Adrenal gland (tissue), 12 donors: ENCODE data around the gene LCE5A. TPM values are rescaled to one million over a fixed set of nuclear protein-coding genes. Genes with fewer than 3 reads are reported as not detected.

Experiments used
- DNase-seq, 7 donors: peaks; one replicate each; pipeline ENCODE4 v3.0.0-alpha.2; 2019 to 2020
- H3K27ac ChIP-seq, 5 donors: fragments of 200-600 bp; sonication (generic) in 4 of 5; 1 replicate in 3 of 5; 2 replicates in 2 of 5; pipeline versions ENCODE4 v1.5.1 to v1.8.0; 2016 to 2020; ENCODE audit warnings: mild to moderate bottlenecking in 1 of 5
- H3K27me3 ChIP-seq: fragments of 200-600 bp; 2 replicates; pipeline ENCODE4 v1.8.0; 2021
- H3K36me3 ChIP-seq, 2 donors: fragments of 200-600 bp; replicated peaks in 1 of 2; 1 replicate in 1 of 2; 2 replicates in 1 of 2; pipeline versions ENCODE4 v1.5.1 to v1.8.0; 2018 to 2022
- H3K4me1 ChIP-seq, 2 donors: fragments of 200-600 bp; replicated peaks in 1 of 2; 1 replicate in 1 of 2; 2 replicates in 1 of 2; pipeline versions ENCODE4 v1.5.1 to v1.8.0; 2018 to 2021
- H3K4me3 ChIP-seq, 4 donors: fragments of 200-600 bp; sonication (generic) in 3 of 4; one replicate each; pipeline ENCODE4 v1.5.1; 2016 to 2018
- H3K9me3 ChIP-seq, 3 donors: fragments of 200-600 bp; sonication (generic) in 1 of 3; replicated peaks in 1 of 3; 1 replicate in 2 of 3; 2 replicates in 1 of 3; pipeline versions ENCODE4 v1.5.1 to v1.8.0; 2016 to 2021
- POLR2A ChIP-seq, 2 donors: fragments of 450-650 bp; IDR thresholded peaks; one replicate each; pipeline ENCODE4 v1.6.1; 2017; ENCODE audit warnings: antibody characterized with exemption in 2 of 2, mild to moderate bottlenecking in 2 of 2, moderate library complexity in 1 of 2
- WGBS, 4 donors: extraction: QIAGEN DNeasy Blood & Tissue Kit in 2 of 4; methylation state at CpG; one replicate each; pipeline versions ENCODE4 v1.1.5 to v1.1.7; 2013 to 2017; 5-methylcytosine and 5-hydroxymethylcytosine counted together
- intact Hi-C, 2 donors: fragments of 100-400 bp; cut with DNase I; formaldehyde crosslinking; loops; one replicate each; pipeline versions ENCODE4 v1.14.1 to v1.15.0; 2022 to 2023
- polyA plus RNA-seq, 3 donors: library from polyadenylated mRNA; stranded (reverse); fragments of 200-250 nt in 2 of 3; fragments of 350-450 nt in 1 of 3; fragmentation: Illumina TruSeq in 1 of 3; extraction: RNeasy Lipid Tissue Mini Kit (QIAGEN cat#74804) in 1 of 3; gene quantifications; one replicate each; pipeline ENCODE4 v1.2.3, GENCODE V29; 2013 to 2014
- total RNA-seq, 9 donors: library from RNA; depleted of rRNA in 4 of 9; stranded (reverse); fragments of >200 nt in 4 of 9; fragments of 120-200 nt in 1 of 9; fragmentation: NEBNext Ultra II Directional in 1 of 9; extraction: Animal tissue kit (Norgen Biotek cat#: 25700) in 1 of 9; gene quantifications; one replicate each; pipeline versions ENCODE4 v1.1.0 to v1.2.4, GENCODE V29; 2013 to 2023
- TF ChIP-seq, protein P1 (sequence below), 6 experiments: fragments of 450-650 bp in 4 of 6; fragments of 200-600 bp in 2 of 6; sonication (generic) in 1 of 6; IDR thresholded peaks; 1 replicate in 5 of 6; 2 replicates in 1 of 6; pipeline versions ENCODE4 v1.5.1 to v1.8.0; 2016 to 2021; ENCODE audit warnings: antibody characterized with exemption in 6 of 6, mild to moderate bottlenecking in 2 of 6, moderate library complexity in 1 of 6
- donor health status: healthy with polysubstance abuse.
- donor health status: Bipolar disorder and iron deficiency.
- donor health status: DM: yes; HTN: yes; CAD: no.
- donor health status: DM: no; HTN: no; CAD: no.
- donor health status: DM: no; HTN: no; CAD: no.
- donor health status: DM: yes; HTN: yes; CAD: no.

LCE5A gene
- total and polyA plus RNA-seq, 12 donors, result not detected

DNA sequence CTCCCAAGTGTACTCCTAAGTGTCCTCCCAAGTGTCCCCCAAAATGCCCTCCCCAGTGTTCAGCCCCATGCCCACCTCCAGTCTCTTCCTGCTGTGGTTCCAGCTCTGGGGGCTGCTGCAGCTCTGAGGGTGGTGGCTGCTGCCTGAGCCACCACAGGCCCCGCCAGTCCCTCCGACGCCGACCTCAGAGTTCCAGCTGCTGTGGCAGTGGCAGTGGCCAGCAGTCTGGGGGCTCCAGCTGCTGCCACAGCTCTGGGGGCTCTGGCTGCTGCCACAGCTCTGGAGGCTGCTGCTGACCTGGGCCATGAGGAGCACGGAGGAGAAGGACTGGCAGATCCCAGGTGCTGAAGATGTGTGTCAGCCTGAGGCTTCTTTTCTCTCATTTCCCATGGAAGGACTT is 993 bp downstream of the LCE5A start:
- 71 to 93% (median 88%) methylated on average over 2 to 5 of the region's 5 CpGs for WGBS, 4 donors
- intact Hi-C loops, result no loop called here
- Histone ChIP-seq H3K9me3 (no peaks in the 10 kb centered on the region), H3K4me1 (no peaks in the 10 kb centered on the region), H3K27ac (no peak overlapping the region), H3K4me3 (no peak overlapping the region), H3K27me3 (peaks cover 23% of the 10 kb centered on the region), H3K36me3 (no peaks in the 10 kb centered on the region)
- TF ChIP-seq, protein P1, sequence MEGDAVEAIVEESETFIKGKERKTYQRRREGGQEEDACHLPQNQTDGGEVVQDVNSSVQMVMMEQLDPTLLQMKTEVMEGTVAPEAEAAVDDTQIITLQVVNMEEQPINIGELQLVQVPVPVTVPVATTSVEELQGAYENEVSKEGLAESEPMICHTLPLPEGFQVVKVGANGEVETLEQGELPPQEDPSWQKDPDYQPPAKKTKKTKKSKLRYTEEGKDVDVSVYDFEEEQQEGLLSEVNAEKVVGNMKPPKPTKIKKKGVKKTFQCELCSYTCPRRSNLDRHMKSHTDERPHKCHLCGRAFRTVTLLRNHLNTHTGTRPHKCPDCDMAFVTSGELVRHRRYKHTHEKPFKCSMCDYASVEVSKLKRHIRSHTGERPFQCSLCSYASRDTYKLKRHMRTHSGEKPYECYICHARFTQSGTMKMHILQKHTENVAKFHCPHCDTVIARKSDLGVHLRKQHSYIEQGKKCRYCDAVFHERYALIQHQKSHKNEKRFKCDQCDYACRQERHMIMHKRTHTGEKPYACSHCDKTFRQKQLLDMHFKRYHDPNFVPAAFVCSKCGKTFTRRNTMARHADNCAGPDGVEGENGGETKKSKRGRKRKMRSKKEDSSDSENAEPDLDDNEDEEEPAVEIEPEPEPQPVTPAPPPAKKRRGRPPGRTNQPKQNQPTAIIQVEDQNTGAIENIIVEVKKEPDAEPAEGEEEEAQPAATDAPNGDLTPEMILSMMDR (IDR thresholded peaks at IDR 0.05), result no peak
- TF ChIP-seq POLR2A (IDR thresholded peaks at IDR 0.05), result no peak
- DNase-seq, result no peak

DNA sequence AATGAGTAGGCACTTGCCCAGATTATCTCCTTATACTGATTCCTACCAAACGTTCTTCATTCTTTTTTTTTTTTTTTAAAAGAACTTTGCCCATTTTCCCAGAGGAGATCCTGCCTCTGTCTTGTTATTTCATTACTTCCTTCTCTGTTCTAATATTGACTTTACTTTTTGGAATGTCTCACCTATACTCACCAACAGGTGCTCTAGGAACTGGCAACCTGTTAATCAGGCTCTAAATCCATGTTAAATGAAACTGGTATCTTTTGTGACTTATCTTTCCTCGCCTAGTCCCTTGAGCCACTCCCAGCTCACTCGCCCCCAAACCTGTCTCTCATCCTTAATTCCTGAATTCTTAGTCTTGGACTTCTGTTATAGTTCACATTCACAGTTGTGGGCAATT is 2.5 kb downstream of the LCE5A start:
- Histone ChIP-seq H3K36me3 (no peaks in the 10 kb centered on the region), H3K27me3 (peaks cover 23% of the 10 kb centered on the region), H3K27ac (no peak overlapping the region), H3K9me3 (no peaks in the 10 kb centered on the region), H3K4me3 (no peak overlapping the region), H3K4me1 (no peaks in the 10 kb centered on the region)
- TF ChIP-seq, protein P1 (IDR thresholded peaks at IDR 0.05), result no peak
- TF ChIP-seq POLR2A (IDR thresholded peaks at IDR 0.05), result no peak
- WGBS, 4 donors, result 58 to 71% (median 60%) methylated on average over 3 of the region's 3 CpGs
- no peak for DNase-seq
- intact Hi-C loops, result no loop called here

DNA sequence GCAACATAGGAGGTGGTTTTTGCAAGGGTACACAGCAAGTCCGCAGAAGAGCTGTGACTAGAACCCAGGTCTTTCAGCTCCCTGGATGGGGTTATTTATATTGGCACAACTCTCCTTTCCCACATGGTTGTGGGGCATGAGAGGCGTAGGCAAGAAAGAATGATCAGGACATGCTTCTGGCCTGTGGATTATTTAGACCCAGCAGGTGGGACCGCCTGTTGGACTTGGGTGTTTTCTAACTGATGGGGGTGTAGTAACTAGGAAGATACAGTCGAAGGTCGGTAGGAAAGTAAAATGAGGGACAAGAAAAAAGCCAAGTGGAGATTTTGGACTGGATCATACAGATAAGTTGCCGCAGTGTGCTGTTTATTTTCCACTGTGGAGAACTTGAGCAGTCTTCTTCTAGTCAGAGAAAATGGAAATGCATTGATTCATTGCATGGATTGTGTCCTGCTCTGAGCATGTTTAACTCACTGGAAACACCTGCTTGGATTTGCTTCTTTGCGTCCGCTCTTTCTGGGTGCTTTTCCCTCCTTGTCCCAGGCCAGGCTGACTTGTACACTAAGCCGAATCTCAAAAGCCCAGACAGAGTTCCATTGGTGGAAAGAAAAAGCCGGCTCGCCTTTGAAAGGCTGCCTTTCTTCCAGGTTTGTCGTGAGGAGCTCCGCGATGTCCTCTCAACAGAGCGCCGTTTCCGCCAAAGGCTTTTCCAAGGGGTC is 4.3 kb downstream of the LCE5A start:
- Histone ChIP-seq H3K27me3 (peaks cover 23% of the 10 kb centered on the region), H3K4me1 (no peaks in the 10 kb centered on the region), H3K9me3 (no peaks in the 10 kb centered on the region), H3K36me3 (no peaks in the 10 kb centered on the region), H3K27ac (no peak overlapping the region), H3K4me3 (no peak overlapping the region)
- TF ChIP-seq POLR2A (IDR thresholded peaks at IDR 0.05), result no peak
- TF ChIP-seq, protein P1 (IDR thresholded peaks at IDR 0.05), result no peak
- WGBS, 4 donors, result 30 to 42% (median 35%) methylated on average over 12 to 17 of the region's 17 CpGs
- no peak for DNase-seq
- intact Hi-C loops, result no loop called here

GRCh38 chr1:152515434-152515783 is 4.8 kb downstream of the LCE5A start:
- peak overlapping the region in 1 of 4 donors; percentile 33 for H3K4me3 ChIP-seq
- TF ChIP-seq, protein P1 (IDR thresholded peaks at IDR 0.05), result no peak
- TF ChIP-seq POLR2A (IDR thresholded peaks at IDR 0.05), result no peak
- intact Hi-C loops, result no loop called here
- peaks cover 23% of the 10 kb centered on the region for H3K27me3 ChIP-seq
- WGBS, 4 donors, result 0 to 1% (median 0%) methylated on average over 1 to 33 of the region's 33 CpGs
- peak in 1 of 7 donors; percentile 23 for DNase-seq
- H3K4me1 ChIP-seq, result no peaks in the 10 kb centered on the region
- no peak overlapping the region for H3K27ac ChIP-seq
- no peaks in the 10 kb centered on the region for H3K9me3 ChIP-seq
- no peaks in the 10 kb centered on the region for H3K36me3 ChIP-seq
